Upper lobe of right lung (tissue), 1 donor: Measurements from ENCODE around the gene PTPRF. TPM values are rescaled to one million over a fixed set of nuclear protein-coding genes. Genes with fewer than 3 reads are reported as not detected.

Experiments
- ATAC-seq: fragments of 200-7000 bp; cut with Tn5 transposase; one replicate; pipeline ENCODE4 v1.9.1; 2020; ENCODE audit warnings: mild to moderate bottlenecking, moderate library complexity
- DNase-seq: peaks from one replicate; pipeline ENCODE4 v3.0.0-alpha.2; 2020
- H3K27ac ChIP-seq: fragments of 200-600 bp; one replicate; pipeline ENCODE4 v1.8.0; 2022
- H3K27me3 ChIP-seq: fragments of 200-600 bp; one replicate; pipeline ENCODE4 v1.8.0; 2022; ENCODE audit warnings: mild to moderate bottlenecking
- H3K36me3 ChIP-seq: fragments of 200-600 bp; one replicate; pipeline ENCODE4 v1.8.0; 2022
- H3K4me1 ChIP-seq: fragments of 200-600 bp; one replicate; pipeline ENCODE4 v1.8.0; 2022
- H3K4me3 ChIP-seq: fragments of 200-600 bp; one replicate; pipeline ENCODE4 v1.8.0; 2022; ENCODE audit warnings: mild to moderate bottlenecking
- H3K9me3 ChIP-seq: fragments of 200-600 bp; one replicate; pipeline ENCODE4 v1.8.0; 2022
- intact Hi-C: fragments of 100-400 bp; cut with DNase I; formaldehyde crosslinking; loops from one replicate; pipeline ENCODE4 v1.11.0; 2022
- total RNA-seq: library from RNA; stranded (reverse); fragmentation: NEBNext Ultra II Directional; extraction: Animal tissue kit (Norgen Biotek cat#: 25700); gene quantifications from one replicate; pipeline ENCODE4 v1.2.1, GENCODE V29; 2021
- TF ChIP-seq, protein P1 (sequence below): fragments of 200-600 bp; IDR thresholded peaks from one replicate; pipeline ENCODE4 v1.8.0; 2022; ENCODE audit warnings: antibody characterized with exemption
- donor health status: DM: no; HTN: yes; CAD: no; lungs with severe emphysema.

PTPRF gene
- total RNA-seq, 1 donor from 2014 or later: 199 TPM

DNA sequence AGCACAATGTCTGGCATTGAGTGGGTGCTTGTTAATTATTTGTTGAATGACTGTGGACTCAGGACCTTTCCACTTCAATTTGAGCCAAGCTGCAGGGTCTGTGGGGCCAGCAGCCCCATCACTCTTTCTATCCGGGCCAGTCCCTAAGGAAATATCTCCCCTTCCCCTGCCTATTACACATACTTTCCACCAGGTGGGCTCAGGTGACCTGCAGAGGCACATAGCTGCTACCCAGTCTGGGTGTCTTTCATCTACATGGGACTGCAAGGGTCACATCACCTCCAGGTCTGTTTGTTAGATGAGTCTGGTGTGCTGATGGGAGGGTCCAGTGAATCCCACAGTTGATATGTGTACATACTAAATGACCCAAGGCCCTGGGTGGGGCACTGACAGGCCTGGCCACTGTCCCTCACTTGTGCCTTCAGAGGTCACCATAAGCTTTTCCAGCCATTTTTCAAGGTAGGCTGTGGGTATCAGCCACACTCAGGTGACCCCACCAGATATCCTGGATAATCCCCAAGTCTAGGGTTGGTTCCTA, 59.8 kb downstream of the PTPRF start:
- TF ChIP-seq, protein P1, sequence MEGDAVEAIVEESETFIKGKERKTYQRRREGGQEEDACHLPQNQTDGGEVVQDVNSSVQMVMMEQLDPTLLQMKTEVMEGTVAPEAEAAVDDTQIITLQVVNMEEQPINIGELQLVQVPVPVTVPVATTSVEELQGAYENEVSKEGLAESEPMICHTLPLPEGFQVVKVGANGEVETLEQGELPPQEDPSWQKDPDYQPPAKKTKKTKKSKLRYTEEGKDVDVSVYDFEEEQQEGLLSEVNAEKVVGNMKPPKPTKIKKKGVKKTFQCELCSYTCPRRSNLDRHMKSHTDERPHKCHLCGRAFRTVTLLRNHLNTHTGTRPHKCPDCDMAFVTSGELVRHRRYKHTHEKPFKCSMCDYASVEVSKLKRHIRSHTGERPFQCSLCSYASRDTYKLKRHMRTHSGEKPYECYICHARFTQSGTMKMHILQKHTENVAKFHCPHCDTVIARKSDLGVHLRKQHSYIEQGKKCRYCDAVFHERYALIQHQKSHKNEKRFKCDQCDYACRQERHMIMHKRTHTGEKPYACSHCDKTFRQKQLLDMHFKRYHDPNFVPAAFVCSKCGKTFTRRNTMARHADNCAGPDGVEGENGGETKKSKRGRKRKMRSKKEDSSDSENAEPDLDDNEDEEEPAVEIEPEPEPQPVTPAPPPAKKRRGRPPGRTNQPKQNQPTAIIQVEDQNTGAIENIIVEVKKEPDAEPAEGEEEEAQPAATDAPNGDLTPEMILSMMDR: no peak
- no peak overlapping the region for H3K4me3 ChIP-seq
- no peaks in the 10 kb centered on the region for H3K9me3 ChIP-seq
- no peaks in the 10 kb centered on the region for H3K4me1 ChIP-seq
- intact Hi-C loops: no loop called here
- ATAC-seq (no peak), DNase-seq (no peak)
- H3K27ac ChIP-seq: no peak overlapping the region
- H3K36me3 ChIP-seq: no peaks in the 10 kb centered on the region
- H3K27me3 ChIP-seq: no peaks in the 10 kb centered on the region

DNA sequence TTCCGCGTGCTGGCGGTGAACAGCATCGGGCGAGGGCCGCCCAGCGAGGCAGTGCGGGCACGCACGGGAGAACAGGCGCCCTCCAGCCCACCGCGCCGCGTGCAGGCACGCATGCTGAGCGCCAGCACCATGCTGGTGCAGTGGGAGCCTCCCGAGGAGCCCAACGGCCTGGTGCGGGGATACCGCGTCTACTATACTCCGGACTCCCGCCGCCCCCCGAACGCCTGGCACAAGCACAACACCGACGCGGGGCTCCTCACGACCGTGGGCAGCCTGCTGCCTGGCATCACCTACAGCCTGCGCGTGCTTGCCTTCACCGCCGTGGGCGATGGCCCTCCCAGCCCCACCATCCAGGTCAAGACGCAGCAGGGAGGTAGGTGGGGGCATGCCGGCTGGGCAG, 60.5 kb downstream of the PTPRF start:
- Histone ChIP-seq H3K27ac (no peak overlapping the region), H3K4me3 (no peak overlapping the region), H3K36me3 (no peaks in the 10 kb centered on the region), H3K4me1 (no peaks in the 10 kb centered on the region), H3K27me3 (no peaks in the 10 kb centered on the region), H3K9me3 (no peaks in the 10 kb centered on the region)
- TF ChIP-seq, protein P1: no peak
- ATAC-seq (no peak), DNase-seq (no peak)
- intact Hi-C loops: no loop called here

DNA sequence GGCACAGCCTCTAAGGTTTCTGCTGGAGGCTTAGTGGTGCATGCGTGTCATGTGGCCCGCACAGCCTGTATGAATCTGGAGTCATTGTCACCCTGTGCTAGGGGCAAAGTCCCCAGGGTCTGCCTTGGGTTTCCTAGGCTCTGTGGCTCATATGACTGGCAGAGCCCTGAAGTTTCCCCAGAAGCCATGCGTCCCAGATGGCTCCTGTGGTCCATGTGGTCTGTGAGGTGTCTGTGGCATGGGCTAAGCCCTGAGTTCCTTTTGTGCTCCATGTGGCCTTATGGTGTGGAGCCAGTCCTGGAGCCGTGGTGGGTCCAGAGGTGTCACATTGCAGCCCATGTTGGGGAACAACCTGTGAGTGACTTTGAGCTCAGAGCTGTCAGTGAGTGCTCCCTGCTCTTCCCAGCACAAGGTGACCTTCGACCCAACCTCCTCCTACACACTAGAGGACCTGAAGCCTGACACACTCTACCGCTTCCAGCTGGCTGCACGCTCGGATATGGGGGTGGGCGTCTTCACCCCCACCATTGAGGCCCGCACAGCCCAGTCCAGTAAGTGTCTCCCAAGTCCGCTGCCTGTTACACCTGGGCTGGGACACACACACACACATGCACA, 61.5 kb downstream of the PTPRF start:
- TF ChIP-seq, protein P1: no peak
- Histone ChIP-seq H3K4me3 (no peak overlapping the region), H3K27ac (no peak overlapping the region), H3K27me3 (no peaks in the 10 kb centered on the region), H3K36me3 (no peaks in the 10 kb centered on the region), H3K4me1 (no peaks in the 10 kb centered on the region), H3K9me3 (no peaks in the 10 kb centered on the region)
- DNase-seq: no peak
- intact Hi-C loops: no loop called here
- no peak for ATAC-seq

DNA sequence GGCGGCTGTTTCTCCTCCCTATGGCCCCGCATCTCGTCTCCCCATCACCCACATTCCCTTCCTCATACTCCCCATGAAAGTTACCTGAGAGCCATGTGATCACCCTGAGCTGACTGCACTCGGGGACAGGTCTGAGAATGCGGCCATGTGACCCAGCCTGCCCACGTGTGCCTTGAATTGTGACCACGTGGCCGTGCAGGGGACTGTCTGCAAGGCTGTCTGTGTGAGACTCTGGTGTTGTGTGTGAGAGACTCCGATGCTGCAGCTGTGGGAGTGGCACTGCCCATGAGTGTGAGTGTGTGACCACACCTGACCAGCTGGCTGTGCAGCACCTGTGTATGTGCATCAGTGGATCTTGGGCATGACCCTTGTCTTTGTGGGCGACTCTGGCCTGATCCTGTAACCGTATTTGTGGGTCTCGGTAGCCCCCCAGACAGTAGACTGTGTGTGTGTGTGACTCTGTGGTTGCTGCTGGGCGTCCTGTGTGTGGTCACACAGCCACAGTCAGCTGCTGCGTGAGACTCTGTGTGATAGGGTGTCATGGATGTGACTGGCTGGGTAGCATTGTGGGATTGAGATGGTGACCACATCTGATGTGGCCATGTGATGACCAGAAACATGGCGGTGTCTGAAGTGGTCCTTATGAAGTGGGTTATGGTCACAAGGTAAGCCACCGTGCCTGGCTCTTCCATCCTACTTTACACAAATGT, 62.4 kb downstream of the PTPRF start:
- no peak for ATAC-seq
- Histone ChIP-seq H3K4me1 (no peaks in the 10 kb centered on the region), H3K36me3 (no peaks in the 10 kb centered on the region), H3K9me3 (no peaks in the 10 kb centered on the region), H3K27ac (no peak overlapping the region), H3K27me3 (no peaks in the 10 kb centered on the region), H3K4me3 (no peak overlapping the region)
- TF ChIP-seq, protein P1: no peak
- intact Hi-C loops: no loop called here
- no peak for DNase-seq

DNA sequence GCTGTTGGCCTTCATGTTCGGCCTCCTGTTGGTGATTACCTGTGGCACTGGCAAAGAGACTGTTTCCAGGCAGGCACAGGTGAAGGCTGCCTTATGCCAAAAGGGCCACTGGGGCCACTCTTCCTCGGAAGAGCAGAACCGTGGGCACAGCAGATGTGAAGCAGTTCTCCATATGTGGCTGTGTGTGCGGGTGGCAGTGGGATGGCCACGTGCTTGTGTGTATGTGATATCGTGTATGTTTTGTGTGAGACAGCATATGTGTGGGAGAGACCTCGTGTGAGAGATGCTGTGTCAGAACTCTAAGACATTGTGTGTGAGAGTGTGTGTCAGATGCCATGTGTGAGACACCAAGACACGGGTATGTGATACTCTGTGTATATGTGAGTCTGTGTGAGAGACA, 65.9 kb downstream of the PTPRF start:
- Histone ChIP-seq H3K4me3 (no peak overlapping the region), H3K4me1 (no peaks in the 10 kb centered on the region), H3K36me3 (no peaks in the 10 kb centered on the region), H3K27ac (no peak overlapping the region), H3K27me3 (no peaks in the 10 kb centered on the region), H3K9me3 (no peaks in the 10 kb centered on the region)
- no peak for DNase-seq
- TF ChIP-seq, protein P1: no peak
- ATAC-seq: no peak
- intact Hi-C loops: no loop called here
